MG63 (cell line): ENCODE results near the gene LIPI. TPM values are rescaled to one million over a fixed set of nuclear protein-coding genes. Genes with fewer than 3 reads are reported as not detected.

ENCODE experiments used
- DNase-seq: peaks from one replicate; pipeline ENCODE4 v3.0.0-alpha.2; 2020
- H3K27me3 ChIP-seq: fragments of 250-450 bp; sonication (Bioruptor Pico); 2 replicates; pipeline ENCODE4 v1.5.1; 2020; ENCODE audit warnings: mild to moderate bottlenecking, moderate library complexity
- H3K36me3 ChIP-seq: fragments of 250-450 bp; sonication (Bioruptor Pico); 2 replicates; pipeline ENCODE4 v1.5.1; 2020; ENCODE audit warnings: mild to moderate bottlenecking, moderate library complexity
- H3K4me3 ChIP-seq: fragments of 250-450 bp; sonication (Bioruptor Pico); 2 replicates; pipeline ENCODE4 v1.5.1; 2020; ENCODE audit warnings: mild to moderate bottlenecking, moderate library complexity
- H3K9me3 ChIP-seq: fragments of 250-450 bp; sonication (Bioruptor Pico); 2 replicates; pipeline ENCODE4 v1.5.1; 2020; ENCODE audit warnings: mild to moderate bottlenecking, moderate library complexity
- total RNA-seq: library from RNA; depleted of rRNA; stranded (reverse); fragments of >200 nt; shearing (Covaris generic); gene quantifications from 2 replicates; pipeline ENCODE4 v1.2.3, GENCODE V29; 2014; ENCODE audit warnings: low replicate concordance

The LIPI gene
- total RNA-seq, 1 experiment from 2014 or later, result not detected

DNA sequence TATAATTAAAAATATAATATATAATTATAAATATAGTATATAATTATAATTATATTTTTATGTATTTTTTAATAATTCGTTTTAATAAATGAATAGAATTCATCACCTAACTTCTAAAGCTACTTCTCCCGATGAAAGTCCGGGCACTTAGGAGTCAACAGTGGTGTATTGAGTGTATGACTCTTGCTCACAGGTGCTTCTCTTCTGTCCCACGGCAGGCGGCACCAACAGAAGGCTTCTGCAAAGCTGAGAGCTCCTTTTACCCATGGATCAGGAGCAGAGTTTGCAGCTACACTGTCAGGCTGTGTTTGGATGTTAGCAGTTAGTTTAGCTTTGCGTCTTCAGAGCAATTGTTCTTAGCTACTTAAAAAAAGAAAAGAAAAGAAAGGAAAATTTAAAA lies 122.4 kb downstream of the LIPI start:
- no peak for DNase-seq
- no peaks in the 10 kb centered on the region for H3K27me3 ChIP-seq
- H3K4me3 ChIP-seq, result no peak overlapping the region
- H3K9me3 ChIP-seq, result no peaks in the 10 kb centered on the region
- peaks cover 14% of the 10 kb centered on the region for H3K36me3 ChIP-seq

GRCh38 chr21:14086553-14086952 lies 124.2 kb downstream of the LIPI start:
- no peaks in the 10 kb centered on the region for H3K27me3 ChIP-seq

GRCh38 chr21:14084701-14085100 lies 126.1 kb downstream of the LIPI start:
- no peaks in the 10 kb centered on the region for H3K27me3 ChIP-seq
- DNase-seq, result no peak
- H3K9me3 ChIP-seq, result no peaks in the 10 kb centered on the region
- peaks cover 13% of the 10 kb centered on the region for H3K36me3 ChIP-seq
- no peak overlapping the region for H3K4me3 ChIP-seq

More at GRCh38 chr21:14086553-14086952, 124.2 kb downstream of the LIPI start:
- Histone ChIP-seq H3K36me3 (peaks cover 13% of the 10 kb centered on the region), H3K9me3 (no peaks in the 10 kb centered on the region), H3K4me3 (no peak overlapping the region)
- no peak for DNase-seq

GRCh38 chr21:14084068-14084501 lies 126.7 kb downstream of the LIPI start:
- DNase-seq, result no peak
- H3K36me3 ChIP-seq, result peaks cover 13% of the 10 kb centered on the region
- no peak overlapping the region for H3K4me3 ChIP-seq
- no peaks in the 10 kb centered on the region for H3K27me3 ChIP-seq
- no peaks in the 10 kb centered on the region for H3K9me3 ChIP-seq

DNA sequence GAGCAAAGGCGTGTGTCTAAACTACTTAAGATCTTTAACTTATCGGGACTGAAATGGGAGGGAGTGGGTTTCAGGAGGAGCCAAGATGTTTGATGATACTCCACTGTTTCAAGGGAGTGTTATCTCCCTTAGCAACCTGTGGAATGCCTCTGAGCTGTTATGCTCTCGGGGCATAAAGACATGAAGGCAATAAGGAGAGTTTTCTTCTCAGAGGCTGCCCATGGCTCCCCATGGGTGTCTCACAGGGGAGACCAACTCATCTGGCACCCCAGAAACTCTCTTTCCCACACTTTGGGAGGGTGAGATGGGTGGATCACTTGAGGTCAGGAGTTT lies 130.0 kb downstream of the LIPI start:
- Histone ChIP-seq H3K4me3 (no peak overlapping the region), H3K9me3 (no peaks in the 10 kb centered on the region), H3K27me3 (no peaks in the 10 kb centered on the region), H3K36me3 (peaks cover 21% of the 10 kb centered on the region)
- DNase-seq, result no peak

DNA sequence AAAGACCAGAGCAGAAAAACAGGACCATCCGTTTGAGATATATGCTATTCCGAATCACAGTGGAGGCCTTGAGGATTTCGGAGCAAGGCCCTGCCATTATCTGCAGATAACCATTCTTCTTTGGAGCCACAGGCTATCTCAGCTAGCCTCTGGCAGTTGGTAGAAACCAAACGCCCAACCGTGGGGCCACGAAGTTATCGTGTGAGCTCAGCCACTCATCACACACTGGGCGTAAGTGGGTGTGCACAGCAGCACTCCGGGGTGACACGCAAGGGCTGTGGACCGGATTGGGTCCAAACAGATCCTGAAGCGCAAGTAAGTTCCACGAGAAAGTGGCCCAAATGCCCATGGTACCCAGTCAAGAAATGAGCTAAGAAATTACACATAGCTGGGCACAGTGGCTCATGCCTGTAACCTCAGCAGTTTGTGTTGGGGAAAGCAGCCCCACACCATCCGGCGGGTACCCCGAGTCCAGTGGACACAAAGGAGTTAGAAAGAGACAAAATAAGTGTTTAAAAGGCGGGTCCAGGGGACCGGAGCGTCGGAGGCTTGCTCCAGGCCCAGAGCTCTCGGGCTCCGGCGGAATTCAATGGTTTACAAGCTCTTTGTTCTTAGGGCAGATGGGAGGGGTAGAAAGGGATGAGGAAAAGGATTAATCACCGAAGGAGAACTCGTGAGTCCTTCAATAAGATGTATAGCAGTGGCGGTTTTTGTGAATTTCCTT lies 130.6 kb downstream of the LIPI start:
- peaks cover 24% of the 10 kb centered on the region for H3K36me3 ChIP-seq
- H3K4me3 ChIP-seq, result no peak overlapping the region
- no peak for DNase-seq
- no peaks in the 10 kb centered on the region for H3K27me3 ChIP-seq
- no peaks in the 10 kb centered on the region for H3K9me3 ChIP-seq

DNA sequence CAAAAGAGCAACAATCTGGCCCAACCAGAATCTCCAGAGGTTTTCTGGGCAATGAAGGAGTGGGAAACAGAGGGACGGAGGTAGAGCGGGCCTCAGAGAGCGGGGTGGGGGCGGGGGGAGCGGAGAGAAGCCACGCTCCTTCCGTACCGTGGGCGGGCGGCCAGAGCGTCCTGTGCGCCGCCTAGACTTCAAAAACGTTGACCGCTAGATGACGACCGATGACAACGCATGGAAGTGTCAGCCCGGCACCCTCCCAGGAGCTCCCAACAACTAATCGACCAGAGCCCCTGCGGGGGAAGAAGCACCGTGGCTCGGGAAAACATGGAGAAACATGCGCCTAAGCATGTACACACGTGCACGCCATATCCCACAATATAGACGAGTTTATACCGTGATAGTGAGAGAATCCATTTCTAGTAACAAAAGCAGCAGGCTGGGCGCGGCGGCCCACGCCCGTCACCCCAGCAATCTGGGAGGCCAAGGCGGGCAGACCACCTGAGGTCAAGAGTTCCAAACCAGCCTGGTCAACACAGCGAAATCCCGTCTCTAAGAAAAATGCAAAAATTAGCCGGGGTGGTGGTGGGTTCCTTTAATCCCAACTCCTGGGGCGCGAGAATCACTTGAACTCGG lies 131.9 kb downstream of the LIPI start:
- peaks cover 21% of the 10 kb centered on the region for H3K36me3 ChIP-seq
- no peak overlapping the region for H3K4me3 ChIP-seq
- no peaks in the 10 kb centered on the region for H3K9me3 ChIP-seq
- H3K27me3 ChIP-seq, result no peaks in the 10 kb centered on the region
- DNase-seq, result no peak

- DNase-seq, result peak; percentile 39
- Histone ChIP-seq H3K27me3 (no peaks in the 10 kb centered on the region), H3K36me3 (peaks cover 25% of the 10 kb centered on the region), H3K9me3 (no peaks in the 10 kb centered on the region), H3K4me3 (no peak overlapping the region)
Observed at GRCh38 chr21:14076143-14076806, 134.5 kb downstream of the LIPI start.

GRCh38 chr21:14075346-14076142 lies 135.2 kb downstream of the LIPI start:
- H3K36me3 ChIP-seq, result peaks cover 27% of the 10 kb centered on the region
- no peak for DNase-seq
- no peaks in the 10 kb centered on the region for H3K9me3 ChIP-seq
- no peaks in the 10 kb centered on the region for H3K27me3 ChIP-seq
- no peak overlapping the region for H3K4me3 ChIP-seq

DNA sequence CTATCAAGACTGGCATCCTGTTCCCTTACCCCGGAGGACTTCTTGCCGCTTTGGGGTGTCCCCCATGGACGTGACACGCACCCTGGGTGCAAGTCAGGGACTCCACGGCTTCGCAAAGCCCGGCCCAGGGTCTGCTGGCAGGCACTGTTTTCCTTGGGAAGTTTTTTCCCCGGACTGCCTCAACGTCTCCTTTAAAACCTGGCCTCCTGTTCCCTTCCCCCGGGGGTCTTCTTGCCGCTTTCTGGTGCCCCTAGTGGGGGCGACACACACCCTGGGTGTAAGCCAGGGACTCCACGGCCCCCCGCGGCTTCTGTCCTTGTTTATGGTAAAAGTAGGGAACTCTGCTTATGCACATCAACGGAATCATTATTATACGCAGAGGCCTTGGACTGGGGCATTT lies 136.6 kb downstream of the LIPI start:
- Histone ChIP-seq H3K27me3 (no peaks in the 10 kb centered on the region), H3K4me3 (no peak overlapping the region), H3K36me3 (peaks cover 32% of the 10 kb centered on the region), H3K9me3 (no peaks in the 10 kb centered on the region)
- no peak for DNase-seq

DNA sequence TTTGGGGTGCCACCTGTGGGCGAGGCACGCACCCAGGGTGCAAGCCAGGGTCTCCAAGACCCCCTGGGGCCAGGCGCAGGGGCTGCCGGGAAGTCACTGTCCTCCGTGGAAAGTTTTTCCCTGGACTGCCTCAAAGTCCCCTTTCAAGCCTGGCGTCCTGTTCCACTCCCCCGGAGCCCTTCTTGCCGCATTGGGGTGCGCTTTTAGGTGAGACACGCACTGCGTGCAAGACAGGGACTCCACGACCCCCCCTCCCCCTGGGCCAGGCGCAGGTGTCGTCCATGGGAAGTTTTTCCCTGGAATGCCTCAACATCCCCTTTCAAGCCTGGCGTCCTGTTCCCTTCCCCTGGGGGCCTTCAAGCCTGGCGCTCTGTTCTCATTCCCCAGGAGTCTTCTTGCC lies 137.1 kb downstream of the LIPI start:
- DNase-seq, result no peak
- H3K36me3 ChIP-seq, result peaks cover 32% of the 10 kb centered on the region
- H3K9me3 ChIP-seq, result no peaks in the 10 kb centered on the region
- no peak overlapping the region for H3K4me3 ChIP-seq
- H3K27me3 ChIP-seq, result no peaks in the 10 kb centered on the region

DNA sequence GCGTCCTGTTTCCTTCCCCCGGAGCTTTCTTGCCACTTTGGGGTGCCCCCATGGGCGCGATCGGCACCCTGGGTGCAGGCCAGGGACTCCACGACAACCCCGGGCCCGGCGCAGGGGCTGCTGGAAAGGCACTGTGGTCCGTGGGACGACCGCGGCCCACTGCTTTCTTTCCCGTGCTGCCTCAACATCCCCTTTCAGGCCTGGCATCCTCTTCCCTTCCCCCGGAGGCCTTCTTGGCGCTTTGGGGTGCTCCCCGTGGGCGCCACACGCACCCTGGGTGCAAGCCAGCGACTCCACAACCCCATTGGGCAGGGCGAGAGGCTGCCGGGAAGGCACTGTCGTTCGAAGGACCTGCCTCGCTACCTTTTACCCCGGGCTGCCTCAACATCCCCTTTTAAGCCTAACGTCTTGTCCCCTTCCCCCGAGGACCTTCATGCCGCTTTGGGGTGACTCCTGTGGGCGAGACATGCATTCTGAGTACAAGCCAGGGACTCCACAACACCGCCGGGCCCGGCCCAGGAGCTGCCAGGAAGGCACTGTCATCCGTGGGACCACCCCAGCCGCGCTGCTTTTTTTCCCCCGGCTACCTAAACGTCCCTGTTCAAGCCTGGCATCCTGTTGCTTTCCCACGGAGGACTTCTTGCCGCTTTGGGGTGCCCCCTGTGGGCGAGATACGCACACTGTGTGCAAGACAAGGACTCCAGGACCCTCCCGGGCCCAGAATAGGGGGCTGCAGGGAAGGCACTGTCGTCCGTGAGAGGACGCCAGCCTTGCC lies 137.8 kb downstream of the LIPI start:
- Histone ChIP-seq H3K36me3 (peaks cover 32% of the 10 kb centered on the region), H3K9me3 (no peaks in the 10 kb centered on the region), H3K4me3 (no peak overlapping the region), H3K27me3 (no peaks in the 10 kb centered on the region)
- no peak for DNase-seq

DNA sequence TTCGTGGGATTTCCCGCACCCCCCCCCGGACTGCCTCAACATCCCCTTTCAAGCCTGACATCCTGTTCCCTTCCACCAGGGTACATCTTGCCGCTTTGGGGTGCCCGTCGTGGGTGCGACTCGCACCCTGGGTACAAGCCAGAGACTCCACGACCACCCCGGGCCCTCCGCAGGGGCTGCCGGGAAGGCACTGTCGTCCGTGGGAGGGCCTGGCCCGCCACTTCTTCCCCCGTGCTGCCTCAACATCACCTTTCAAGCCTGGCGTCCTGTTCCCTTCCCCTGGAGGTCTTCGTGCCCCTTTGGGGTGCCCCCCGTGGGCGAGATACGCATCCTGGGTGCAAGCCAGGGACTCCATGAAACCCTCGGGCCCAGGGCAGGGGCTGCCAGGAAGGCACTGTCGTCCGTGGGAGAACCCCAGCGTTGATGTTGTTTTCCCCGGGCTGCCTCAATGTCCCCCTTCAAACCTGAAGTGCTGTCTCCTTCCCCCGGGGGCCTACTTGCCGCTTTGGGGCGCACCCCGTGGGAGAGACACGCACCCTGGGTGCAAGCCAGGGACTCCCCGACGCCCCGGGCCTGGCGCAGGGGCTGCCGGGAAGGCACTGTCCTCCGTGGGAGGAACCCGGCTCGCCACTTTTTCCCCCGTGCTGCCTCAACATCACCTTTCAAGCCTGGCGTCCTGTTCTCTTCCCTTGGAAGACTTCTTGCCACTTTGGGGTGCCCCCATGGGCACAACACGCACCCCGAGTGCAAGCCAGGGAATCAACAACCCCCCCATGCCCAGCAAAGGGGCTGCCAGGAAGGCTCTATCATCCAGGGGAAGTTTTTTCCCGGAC lies 138.6 kb downstream of the LIPI start:
- no peaks in the 10 kb centered on the region for H3K27me3 ChIP-seq
- no peak for DNase-seq
- H3K4me3 ChIP-seq, result no peak overlapping the region
- no peaks in the 10 kb centered on the region for H3K9me3 ChIP-seq
- H3K36me3 ChIP-seq, result peaks cover 29% of the 10 kb centered on the region

- no peak for DNase-seq
- Histone ChIP-seq H3K9me3 (no peaks in the 10 kb centered on the region), H3K36me3 (peaks cover 29% of the 10 kb centered on the region), H3K4me3 (no peak overlapping the region), H3K27me3 (no peaks in the 10 kb centered on the region)
Observed at GRCh38 chr21:14070968-14071367, 139.8 kb downstream of the LIPI start.

- H3K9me3 ChIP-seq, result no peaks in the 10 kb centered on the region
- no peak for DNase-seq
- H3K27me3 ChIP-seq, result no peaks in the 10 kb centered on the region
- H3K4me3 ChIP-seq, result no peak overlapping the region
- H3K36me3 ChIP-seq, result peaks cover 24% of the 10 kb centered on the region
Observed at GRCh38 chr21:14070049-14070893, 140.5 kb downstream of the LIPI start.
